NCI-H1092 treated with DMSO at 0.1 percent for 48 hours (cell line): ENCODE measurements around the gene SHOC2.

Experiments
- DNase-seq: peaks from one replicate; lab custom pipeline; 2025; lab: John Stamatoyannopoulos, UW

The SHOC2 gene

DNA sequence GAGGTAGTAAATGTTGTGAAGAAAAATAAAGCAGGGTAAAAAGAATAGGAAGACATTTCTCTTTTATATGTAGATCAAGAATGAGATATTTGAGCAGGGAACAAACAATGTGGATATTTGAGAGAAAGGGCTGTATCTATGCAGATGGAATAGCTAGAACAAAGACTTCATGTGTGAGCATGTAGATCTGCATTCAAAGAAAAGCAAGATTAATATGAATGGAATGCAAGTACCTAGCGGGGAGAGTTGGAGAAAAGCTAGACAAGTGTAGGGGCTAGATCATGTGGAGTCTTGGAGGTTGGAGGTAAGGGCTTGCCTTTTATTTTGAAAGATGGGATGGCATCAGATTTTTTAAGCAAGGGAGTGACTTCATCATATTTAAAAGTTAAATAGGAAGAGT is 27.1 kb downstream of the SHOC2 start:
- DNase-seq, result no peak

GRCh38 chr10:110947061-110947595 is 27.7 kb downstream of the SHOC2 start:
- no peak for DNase-seq

DNA sequence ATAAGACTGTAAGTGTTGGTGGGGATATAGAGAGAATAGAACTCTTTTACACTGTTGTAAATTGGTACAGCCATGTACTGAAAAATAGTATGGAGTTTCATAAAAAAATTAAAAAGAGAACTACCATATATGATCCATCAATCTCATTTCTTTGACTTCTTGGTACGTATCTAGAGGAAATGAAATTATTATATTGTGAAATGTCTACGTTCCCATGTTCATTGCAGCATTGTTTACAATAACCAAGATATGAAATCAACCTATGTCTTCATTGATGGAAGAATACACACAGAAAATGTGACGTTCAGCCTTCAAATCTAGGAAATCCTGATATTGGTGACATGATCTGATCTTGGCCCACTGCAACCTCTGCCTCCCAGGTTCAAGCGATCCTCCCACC is 32.0 kb downstream of the SHOC2 start:
- DNase-seq, result no peak

DNA sequence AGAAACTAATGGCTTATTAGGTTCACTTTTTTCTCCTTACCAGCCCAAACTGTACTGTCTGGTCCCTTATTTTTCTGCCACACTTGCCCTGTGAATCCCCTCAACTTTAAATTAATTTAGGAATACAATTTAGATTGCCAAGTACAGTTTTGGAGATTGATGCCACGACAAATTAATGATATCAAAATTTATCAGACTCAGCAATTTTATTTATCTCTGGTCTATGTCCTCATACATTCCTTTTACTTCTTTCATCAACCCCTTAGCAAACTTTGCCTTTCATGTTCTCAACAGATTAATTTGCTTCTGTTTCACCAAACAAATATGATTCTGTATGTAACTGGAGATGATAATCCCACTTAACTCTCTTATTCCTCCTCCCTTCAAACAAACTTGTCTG is 38.2 kb downstream of the SHOC2 start:
- no peak for DNase-seq

DNA sequence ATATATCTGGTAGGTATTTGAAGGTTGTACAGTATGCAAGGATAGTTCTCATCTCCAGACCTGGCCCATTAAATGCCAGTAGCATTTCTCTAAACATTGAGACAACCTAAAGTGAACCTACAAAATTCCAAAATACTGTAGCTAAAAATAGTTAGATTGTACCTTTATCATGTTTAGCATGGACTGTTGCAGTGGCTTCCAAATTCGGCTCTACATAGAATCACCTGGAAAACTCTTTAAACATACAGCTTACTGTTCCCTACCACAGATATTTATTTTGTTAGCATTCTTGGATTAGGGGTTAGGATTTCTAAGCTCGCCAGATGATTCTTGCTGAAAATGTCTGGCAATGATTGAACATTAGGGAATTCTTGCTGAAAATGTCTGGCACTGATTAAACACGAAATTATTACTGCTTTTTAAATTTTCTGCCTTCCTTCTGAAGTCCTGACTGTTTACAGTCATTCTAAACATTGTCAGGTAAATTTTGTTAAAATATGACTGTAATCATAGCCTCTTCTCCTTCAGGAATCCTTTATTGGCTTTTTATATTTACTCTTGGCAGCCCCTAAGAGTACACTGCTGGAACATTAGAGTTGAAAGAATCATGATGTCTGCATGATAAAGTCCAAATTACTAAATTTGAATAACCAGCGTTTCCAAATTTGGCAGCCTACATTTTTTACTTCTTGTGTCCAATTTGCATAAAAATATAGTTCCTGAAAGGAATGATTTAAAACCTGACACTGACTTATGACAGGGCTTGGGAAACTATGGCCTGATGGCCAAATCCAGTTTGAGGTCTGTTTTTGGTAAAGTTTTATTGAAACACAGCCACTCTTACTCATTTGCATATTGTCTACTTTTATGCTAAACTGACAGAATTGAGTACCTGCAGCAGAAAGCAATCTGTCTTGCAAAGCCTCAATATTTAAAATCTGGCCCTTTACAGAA is 40.3 kb downstream of the SHOC2 start:
- no peak for DNase-seq

GRCh38 chr10:110960333-110960712 is 40.9 kb downstream of the SHOC2 start:
- no peak for DNase-seq

DNA sequence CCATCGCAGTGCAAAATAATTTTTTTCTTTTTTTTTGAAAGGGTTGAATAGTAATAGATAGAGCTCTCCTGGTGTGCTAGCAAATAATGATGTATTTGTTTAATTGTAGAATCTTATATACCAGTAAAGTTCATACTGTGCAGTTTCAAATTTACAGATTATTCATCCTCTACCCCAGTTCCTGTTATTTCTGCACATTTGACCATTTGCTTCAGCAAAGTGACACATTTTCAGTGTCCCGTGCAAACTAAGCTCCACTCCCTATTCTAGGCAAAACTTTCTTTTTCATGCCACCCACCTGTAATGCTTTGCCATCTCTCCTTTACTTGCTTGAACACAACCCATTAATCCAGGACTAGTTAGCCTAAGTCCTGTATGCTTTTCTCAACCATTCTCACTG is 43.0 kb downstream of the SHOC2 start:
- DNase-seq, result no peak

DNA sequence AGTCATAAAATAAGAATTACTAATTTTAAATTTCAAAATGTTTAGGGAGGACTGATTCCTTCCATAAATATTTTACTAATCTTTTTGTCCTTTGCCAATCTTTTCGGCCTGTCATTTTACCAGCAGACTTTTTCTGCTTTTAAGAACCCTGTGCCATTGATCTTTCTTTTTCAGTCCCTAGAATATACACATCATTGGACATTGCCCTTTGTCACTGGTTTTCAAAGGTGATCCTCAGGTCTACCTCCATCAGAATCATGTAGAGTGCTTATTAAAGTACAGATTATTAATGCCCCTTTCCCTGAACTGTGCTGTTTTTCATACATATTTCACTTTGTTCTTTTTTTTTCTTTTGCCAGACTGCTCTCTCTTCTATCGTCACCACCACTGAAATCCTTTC is 43.8 kb downstream of the SHOC2 start:
- DNase-seq, result no peak

- DNase-seq, result no peak
Observed at GRCh38 chr10:110964681-110965080, 45.3 kb downstream of the SHOC2 start.

DNA sequence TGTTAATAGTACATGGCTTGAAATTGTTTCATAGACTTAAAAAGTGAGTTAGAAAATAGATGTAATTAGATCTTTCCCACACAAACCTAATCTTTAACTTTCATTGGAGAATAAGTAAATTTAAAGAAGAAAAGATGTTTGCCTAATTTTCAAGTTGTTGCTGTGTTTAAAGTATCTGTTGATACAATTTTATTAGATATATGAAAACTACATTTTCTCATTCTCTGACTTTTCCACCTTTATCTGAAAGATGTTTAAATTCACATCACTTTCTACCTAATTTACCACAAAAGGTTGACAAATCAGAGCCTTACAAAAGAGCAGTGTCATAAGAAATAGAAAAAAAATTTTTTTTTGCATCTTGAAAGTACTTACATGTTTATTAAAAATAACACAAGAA is 45.8 kb downstream of the SHOC2 start:
- no peak for DNase-seq

GRCh38 chr10:110966146-110966545 is 46.7 kb downstream of the SHOC2 start:
- no peak for DNase-seq

- DNase-seq, result no peak
Observed at GRCh38 chr10:110967009-110967630, 47.7 kb downstream of the SHOC2 start.

DNA sequence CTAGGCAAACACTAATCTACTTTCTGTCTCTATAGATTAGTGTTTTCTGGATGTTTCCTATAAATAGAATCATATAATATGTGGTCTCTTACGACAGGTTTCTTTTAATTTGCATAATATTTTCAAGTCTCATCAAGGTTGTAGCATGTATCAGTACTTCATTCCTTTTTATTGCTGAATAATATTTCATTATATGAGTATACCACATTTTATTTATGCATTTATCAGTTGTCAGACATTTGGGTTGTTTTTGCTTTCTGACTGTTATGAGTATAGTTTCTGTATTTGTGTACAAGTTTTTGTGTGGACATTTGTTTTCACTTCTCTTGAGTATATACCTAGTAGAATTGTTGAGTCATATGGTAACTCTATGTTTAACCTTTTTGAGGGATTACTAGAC is 48.2 kb downstream of the SHOC2 start:
- DNase-seq, result no peak

DNA sequence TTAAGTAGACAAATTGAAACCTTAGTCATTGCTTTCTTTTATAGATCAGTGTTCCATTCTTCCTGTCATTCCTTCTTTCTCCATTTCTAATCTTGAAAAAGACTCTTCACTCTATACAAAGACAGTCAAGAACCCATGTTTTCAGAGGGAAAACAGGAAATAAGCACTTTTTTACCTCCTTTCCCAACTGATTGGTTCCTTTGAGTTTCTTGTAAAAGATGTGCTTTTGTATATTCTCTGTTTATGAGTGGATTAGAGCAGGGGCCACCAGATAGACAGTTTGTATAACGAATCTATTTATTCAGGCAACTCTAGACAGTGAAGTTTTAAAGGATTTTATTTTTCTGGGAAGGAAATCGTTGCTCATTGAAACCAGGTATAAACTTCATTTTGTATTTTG is 49.8 kb downstream of the SHOC2 start:
- no peak for DNase-seq

DNA sequence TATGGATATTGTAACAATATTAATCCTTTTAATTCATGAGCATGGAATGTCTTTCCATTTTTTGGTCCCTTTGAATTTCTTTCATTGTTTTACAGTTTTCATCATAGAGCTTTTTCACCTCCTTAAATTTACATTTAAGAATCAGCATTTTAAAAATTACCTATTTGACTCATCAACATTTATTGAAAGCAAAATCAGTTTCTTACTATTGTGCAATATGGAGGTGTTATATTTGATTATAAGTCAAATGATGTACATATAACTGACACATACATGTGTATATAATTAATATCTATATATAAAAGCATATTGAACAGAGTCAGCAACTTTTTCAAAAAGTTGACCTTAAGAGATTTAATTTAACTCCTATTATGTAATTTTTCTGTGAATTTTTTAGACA is 52.2 kb downstream of the SHOC2 start:
- no peak for DNase-seq

DNA sequence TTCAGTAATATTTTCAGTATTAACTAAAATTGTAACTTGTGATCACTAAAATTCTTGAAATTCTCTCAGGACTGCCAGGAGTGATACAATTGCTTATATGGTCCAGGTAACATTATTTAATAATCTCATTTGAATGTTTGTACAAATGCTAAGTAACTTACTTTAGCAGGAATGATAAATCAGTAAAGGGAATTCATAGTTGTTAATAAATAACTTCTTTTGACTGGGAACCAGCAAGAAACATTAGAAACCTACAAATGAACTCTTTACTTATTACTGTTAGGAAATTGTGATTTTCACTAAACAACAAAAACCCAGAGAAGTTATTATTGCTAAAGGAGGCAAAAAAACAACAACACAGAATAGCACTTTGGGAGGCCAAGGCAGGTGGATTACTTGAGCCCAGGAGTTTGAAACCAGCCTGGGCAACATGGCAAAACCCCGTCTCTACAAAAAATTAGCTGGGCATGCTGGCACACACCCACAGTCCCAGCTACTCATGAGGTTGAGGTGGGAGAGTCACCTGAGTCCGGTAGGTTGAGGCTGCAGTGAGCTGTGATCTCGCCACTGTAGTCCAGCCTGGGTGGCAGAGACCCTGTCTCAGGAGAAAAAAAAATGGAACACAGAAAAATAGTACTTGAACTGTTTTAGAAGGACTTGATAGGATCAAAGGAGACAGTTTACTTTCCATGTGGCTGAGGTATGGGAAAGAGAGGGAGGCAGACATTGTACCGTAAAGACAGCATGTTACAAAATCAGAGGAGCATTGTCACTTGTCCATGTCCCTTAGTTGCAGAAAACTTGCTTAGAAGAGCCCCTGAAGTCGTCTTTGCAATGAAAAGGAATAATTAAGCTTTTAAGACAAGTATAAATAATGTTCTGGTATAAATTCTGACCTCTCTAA is 53.1 kb downstream of the SHOC2 start:
- no peak for DNase-seq

GRCh38 chr10:110973400-110973799 is 54.0 kb downstream of the SHOC2 start:
- no peak for DNase-seq

DNA sequence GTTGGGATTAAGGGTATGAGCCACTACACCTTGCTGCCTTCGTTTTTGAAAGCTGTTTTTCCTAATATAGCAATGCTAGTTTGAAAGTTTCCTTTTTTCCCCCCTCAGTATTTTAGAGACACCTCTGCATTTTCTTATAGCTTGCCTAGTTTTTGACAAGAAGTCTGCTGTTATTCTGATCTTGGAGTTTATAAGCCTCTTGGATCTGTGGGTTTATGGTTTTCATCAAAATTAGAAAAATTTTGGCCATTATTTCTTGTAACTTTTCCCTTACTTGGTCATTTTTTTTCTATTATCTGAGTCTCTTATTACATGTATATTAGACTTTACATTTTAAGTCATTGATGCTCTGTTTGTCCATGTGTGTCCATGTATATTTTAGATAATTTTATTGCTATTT is 57.2 kb downstream of the SHOC2 start:
- DNase-seq, result no peak

DNA sequence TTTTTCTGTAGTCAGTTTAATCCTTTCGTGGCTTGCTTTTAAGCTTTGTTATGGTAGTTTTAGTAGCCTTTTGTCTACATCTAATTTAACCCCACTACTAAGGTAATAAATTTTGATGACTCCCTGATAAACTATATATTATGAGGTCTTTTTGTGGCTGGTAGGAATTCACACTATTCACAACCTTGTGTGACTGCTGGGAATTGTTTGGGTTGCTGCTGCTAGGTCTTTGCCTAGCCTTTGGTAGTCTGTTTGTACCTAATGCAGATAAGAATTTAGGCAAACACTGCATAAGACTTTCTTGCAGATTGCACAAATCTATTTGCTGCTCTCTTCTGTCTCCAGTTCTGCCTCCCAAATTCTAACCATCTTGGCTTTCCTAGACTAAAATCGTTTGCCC is 58.3 kb downstream of the SHOC2 start:
- no peak for DNase-seq

DNA sequence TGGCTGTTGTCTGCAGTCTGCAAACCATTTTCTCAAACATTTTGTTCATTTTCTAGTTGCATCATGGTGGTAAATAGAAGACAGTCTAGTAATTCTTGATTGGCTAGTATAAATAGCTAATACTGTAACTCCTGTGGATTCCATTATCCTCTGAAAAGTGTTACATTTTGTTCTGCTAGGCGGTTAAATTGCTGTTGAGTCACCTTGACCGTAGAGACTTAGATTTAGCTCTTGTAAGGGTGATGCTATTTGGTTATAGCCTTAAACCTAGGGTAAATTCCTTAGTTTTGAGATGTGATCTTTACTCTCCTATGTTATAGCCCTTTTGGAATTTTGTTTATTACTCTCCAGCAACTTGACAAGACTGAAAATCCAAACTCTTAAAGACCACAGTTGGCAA is 58.8 kb downstream of the SHOC2 start:
- DNase-seq, result no peak

GRCh38 chr10:110979611-110980010 is 60.2 kb downstream of the SHOC2 start:
- no peak for DNase-seq

DNA sequence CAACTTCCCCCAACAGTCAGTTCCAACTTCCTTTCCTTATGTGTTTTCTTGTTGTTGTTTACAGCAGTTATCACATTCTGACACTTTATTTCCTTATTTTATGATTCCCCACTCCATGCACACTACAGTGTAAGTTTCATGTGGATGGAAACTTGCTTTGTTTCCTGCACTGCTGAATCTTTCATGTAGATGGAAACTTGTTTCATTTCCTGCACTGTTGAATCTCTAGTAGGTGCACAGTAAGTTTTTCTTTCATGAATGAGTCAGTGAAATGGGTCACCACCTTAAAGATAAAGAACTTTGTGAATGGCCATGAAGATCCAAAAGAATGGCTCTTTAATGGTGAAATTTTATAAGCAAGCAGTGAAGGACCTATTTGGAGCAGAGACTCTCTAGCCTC is 61.4 kb downstream of the SHOC2 start:
- no peak for DNase-seq
